ENCODE measurements around the gene PRCP.

Gene PRCP

DNA sequence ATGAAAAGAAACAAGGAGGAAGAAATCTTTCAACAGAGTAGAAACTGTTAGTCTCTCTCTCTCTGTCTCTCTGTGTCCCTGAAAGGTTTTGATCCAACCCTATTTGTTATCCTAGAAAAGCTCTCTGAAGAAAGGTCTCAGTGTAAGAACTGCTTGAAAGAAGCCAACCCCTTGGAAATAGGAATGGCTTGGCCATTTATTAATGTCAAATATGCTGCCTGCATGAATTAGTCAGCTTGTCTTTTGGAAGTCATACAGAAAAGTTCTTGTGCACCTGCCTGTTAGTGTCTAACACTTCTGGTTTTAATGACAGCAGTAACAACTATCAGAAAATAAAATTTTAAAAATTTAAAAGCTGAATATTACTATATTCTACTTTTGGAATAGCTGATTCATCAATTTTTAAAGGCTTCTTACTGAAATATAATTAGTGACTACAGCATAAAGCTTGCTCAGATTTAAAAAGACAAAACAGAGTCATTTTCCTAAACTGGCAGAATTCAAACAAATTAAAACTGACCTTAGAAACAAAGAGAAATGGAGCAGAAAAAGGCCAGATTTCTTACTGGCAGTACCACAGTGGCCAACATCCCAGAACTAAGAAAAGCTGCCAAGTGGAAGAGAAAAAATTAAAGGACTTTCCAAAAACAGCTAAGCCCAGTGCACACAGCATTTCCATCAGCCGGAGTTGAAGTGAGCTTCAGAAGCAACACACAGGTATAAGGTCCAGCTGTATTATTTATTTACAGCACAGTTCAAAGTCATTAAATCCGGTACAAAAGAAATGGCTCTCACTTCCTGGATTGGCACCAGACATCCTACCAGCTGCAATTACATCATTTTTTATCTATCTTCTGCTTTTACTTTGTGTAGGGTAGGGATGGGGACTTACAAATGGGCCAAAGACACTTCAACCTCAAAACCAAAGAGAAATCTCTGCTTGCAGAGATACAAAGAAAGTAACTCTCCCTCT, 76.3 kb downstream of the PRCP start:
- no peak for DNase-seq

DNA sequence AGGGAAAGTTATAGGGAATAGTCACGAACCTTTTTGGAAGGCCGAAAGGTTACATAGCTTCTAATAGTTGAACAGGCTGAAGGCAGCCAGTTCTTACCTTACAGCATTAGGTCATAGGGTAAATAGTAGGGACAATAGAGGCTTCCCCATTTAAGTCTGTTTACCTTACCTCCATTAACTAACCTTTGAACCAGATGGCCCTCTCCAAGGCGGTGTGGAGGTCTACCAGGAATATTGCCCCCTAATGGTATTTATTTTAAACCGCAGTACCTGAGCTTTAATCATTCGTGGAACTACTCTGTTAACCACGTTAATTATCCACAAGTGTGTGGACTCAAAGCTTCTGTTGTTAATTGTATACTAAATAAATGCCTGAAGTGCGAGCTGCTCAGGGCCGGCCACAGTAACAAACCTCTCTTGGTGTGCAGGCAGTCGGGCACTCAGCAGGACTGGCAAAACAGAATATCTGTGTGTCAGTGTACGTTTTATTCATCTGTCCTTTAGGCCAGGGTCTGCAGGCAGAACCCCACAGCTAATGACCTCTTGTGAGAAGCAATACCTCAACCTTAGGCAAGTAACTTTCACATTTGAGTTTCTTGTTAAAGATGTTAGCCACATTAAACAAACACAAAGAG, 81.7 kb downstream of the PRCP start:
- no peak for DNase-seq

DNA sequence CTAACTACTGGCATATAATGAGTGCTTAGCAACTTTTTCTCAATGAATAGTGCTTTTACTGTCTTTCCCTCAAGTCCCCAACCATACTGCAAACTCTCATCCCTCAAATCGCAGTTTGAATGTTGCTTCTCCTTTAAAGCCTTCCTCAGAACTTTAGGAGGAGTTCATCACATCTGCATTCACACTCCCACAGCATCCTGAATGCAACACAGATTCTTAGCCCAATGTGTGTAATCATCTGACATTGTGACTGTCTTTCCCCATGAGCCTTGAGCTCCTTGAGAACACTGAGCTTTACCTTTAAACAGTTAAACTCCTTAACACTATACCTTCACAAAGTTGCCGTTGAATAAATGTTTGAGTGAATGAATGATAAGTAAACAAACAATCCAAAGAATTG, 84.8 kb downstream of the PRCP start:
- no peak for DNase-seq

DNA sequence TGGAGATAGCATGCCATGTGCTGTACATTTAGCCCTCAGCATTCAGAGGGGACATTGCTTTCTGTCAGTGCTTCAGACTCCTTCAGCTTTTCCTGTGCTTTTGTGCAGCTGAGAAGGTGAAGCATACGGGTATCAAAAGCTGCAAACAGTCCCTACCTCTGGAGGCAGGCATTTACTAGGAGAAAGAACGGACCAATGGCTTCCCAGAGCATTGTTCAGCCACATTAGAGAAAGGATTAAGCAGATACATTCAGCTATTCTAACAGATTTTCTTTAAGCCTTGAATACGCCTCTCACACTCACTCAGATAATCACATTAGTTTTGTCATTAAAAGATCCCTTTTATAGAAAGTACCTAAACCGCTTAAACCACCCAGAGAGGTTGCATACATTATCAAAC, 85.9 kb downstream of the PRCP start:
- DNase-seq, result no peak

DNA sequence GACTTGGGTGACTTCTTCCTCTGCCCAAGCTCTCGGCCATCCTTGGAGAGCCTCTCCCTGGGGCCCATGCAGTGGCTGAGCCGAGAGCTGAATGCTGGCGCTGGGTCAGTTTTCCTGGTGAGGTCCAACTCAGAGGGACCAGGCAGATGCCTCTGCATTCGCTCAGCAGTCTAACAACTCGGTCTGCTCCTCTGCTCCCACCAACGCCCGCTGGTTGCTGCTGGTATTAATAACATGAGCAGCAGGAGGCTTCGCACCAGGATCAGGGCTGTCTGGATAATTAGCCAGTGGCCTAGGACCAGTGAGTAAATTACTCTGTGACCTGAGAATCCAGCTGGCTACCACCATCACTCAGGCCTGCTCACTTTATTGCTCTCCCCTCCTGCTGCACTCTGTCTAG, 88.9 kb downstream of the PRCP start:
- no peak for DNase-seq

DNA sequence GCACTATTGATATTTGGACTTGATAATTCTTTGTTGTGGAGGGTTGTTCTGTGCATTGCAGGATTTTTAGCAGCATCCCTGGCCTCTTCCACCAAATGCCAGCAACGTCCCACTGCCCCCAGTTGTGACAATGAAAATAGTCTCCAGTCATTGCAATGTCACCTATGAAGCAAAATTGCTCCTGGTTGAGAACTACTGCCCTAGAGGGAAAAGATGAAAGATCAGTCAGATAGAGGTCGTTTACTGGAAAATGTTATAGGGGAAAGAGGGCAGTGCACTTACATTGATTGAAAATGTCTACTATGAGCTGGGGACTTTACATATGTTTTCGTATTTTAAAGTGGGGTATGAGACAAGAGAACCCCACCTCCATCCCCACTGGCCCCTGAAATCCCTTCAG, 89.5 kb downstream of the PRCP start:
- DNase-seq, result no peak

DNA sequence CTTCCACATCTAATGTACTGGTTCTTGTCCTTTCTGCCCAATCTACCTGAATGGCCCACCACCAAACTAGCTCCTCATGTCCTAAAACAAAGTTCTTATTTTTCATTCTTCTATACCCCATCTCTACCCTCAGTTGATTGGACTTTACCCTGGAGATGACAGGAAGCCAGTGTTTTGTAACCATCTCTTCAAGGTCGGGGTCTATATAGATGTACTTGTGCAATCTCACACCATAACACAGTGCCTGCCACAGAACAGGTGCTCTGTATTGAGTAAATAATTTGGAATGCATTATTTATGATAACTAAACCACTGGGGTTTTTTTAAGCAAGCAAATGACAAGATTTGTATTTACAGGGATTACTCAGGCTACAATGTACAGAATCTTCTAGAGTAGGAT, 89.9 kb downstream of the PRCP start:
- DNase-seq, result no peak

DNA sequence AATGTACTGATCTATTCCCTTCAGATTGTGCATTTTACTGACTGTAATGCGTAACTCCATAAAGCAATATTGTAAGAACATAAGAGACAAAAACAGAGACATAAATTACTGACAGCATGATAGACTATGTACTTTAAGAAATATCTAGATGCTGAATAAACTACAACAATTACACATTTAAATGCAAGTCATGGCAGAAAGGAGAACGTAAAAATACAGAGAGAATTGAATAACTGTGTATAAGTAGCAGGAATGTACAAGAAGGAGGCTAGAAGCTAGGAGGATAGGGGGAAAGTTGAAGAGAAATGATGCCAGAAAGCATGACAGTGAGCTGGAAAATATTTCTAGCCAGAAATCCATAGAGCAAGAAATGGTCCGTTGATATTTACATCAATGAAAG, 92.6 kb downstream of the PRCP start:
- no peak for DNase-seq

DNA sequence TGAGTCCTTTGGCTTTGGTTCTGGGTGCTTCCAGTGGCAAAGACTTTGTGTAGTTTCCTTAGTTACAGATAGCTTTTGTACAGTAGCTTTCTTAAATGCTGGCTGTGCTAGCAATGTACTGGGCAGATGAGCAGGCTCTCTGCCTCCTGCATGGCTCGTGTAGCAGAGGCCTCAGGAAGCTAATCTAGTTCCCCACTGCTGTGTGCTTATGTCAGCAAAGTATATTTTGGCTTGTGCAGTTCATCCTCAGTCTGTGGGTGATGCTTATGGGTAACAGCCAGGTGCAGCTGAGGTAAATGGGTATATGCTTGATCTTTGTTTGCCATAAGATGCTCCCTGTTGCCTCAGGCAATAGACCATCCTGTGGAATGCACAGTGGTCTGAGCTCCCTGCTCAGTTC, 97.5 kb downstream of the PRCP start:
- no peak for DNase-seq

DNA sequence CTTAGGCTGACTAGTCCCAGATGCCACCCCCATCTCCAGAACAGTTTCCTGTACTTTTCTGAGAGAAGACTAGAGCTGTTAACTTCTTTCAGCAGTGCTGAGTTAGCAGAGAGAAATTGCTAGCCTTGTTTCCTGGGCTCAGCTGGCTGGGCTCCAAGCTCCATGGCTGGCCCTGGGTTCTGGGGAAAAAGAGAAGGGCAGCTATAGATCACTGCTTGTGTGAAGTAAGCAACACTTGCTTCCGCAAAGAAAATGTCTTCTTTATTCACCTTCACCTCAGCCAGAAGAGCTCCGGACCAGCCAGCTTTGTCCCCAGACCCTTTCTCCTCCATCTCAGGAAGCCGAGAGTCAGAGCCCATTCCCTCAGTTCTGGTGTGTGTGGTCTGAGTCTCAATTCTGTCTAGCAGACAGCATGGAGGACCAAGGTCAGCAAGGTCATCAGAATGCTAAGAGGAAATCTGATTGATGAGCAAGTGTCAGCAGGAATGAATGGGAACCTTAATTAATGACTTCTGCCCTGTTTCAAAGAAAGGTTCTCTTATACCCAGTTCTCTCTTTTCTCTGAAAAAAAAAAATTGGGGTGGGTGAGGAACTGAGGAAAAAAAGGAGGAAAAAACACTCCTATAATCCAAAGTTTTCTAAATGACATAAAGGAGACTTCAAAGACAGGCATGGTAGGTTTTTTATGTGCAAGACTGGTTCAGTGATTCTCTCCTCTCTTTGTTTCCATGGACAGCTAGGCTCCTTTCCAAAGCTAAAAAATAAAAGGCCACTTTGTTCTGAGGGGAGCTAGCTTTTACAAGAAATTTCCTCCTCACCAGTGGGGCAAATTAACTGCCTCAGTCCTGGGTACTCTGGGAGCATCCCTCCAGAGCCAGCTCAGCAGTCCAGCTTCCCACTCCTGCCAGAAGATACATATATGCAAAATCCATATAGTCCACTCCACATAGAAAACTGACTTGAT, 103.0 kb downstream of the PRCP start:
- DNase-seq, result no peak

DNA sequence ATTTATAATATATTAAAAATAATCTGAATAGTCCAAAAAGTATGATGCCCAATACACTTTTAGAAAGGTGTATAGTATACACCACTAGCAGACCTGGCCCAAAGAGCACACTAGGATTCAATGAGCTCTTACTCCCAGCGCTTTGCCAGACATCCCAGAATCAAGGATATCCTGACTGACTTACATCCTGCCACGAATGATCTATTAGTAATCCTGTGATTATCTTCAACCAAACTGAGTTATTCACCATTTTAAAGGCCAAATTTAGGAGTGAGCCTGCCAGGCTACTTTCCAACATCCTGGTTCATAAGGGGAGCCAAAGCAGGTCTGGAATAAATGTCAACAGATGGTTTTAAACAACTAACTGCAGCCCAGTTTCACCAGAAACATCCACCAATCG, 105.7 kb downstream of the PRCP start:
- no peak for DNase-seq

DNA sequence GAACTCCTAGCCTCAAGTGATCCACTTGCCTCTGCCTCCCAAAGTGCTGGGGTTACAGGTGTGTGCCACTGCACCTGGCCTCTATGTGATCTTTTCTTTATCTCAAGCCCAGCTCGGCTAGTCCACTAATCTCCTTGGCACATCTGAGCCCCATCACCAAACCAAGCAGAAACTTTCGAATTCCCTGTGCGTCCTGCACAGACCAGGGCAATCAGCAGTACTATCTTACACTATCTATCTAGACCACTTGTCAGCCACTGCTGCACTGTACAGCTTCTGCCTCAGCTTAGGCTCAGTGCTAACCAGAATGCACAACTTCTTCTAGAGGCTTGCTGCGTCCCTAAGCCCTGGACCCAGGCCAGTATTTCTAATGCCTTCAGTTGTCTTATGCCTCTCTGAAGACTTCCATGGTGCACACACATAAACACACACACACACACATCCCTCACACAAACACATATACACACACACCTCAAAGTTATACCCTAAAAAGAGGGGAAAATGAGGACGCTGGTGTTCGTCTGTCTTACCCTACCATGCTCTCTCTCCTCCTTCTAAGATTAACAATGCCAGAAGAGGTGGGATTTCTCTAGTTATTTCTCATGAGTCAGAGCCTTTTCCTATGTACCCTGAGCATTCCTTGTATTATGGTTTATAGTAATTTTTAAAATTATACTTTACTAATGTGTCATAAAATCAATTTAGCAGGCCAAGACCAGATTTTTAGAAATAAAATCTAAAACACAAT, 107.2 kb downstream of the PRCP start:
- no peak for DNase-seq

DNA sequence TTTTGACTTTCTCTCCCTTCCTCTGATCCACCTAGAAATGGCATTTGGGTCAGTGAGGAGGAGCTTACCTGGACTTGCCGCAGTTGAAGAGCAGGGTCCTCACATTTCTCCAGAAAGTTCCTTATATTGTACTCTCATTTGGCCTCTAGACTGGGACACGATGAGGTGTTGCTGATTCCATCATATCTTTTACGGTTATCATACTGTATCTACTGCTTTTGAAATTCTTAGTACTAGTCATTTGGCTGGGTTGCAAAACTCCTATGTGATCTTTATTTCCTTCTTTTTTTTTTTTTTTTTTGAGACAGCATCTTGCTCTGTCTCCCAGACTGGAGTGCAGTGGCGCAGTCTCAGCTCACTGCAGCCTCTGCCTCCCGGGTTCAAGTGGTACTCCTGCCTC, 107.9 kb downstream of the PRCP start:
- DNase-seq, result no peak

DNA sequence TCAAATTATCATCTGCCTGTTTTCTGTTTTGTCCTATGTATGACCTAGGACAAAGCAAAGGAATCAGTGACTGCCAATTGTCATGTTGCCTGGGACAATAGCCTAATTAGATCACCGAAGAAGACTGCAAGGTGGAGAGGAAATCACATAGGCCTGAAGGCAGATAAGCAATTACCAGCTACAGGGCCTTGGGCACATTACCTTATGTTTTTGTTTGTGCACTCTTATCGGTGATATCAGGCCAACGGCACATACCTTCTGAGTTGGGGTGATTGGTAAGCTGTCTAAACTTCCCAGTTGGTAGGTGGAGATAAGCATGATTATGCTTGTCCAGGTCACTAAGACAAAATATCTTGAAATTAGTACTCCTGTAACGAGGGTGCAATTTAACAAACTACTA, 108.5 kb downstream of the PRCP start:
- no peak for DNase-seq

DNA sequence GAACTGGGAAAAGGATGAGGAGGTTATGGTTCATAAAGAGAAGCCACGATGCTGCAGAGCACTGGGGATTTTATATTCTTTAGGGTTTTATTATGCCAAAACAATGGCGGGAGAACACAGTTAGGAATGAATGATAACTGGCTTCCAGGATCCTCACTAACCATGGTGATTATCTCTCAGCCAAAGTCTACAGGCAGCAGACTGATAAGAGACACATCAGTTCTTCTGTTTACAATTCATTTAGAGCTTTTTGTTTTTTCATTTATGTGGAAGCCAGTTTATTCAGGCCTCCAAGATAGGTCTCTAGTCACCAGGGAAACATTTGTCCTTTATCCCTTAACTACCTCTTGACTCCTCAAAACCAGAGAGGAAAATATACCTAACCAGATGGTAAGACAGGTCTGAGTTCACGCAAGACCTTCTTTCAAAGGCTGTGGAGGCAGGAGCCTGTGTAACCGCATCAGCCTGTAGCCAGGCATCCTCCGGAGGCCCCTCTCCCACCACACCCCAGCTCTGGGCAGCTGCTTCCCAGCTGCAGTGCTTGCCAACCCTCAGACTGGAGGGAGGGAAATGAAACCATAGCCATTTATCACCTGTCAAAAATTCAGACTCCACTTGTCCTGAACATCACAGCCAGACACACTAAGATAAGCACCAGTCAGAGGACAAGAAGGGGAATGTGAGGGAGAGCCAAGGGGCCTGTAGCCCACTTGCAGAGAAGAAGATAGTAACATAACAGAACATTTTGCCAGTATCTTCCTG, 109.3 kb downstream of the PRCP start:
- no peak for DNase-seq

DNA sequence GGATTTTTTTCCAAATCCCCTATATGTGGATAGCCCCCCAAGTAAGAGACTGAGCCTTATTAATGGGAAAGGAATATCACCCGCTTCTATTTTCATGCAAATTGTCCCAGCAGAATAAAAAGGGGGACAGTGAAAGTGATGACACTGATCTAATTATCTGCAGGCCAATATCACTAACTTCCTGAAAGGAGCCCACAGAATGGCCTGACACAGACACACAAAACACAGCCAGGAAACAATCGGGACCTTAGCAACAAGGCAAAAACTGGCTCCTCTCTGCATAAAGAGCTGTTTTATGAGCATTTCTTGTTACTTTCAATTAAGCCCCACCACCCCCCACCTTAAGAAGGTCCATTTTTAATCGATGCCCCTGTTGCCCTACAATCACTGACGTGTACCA, 112.2 kb downstream of the PRCP start:
- DNase-seq, result no peak

DNA sequence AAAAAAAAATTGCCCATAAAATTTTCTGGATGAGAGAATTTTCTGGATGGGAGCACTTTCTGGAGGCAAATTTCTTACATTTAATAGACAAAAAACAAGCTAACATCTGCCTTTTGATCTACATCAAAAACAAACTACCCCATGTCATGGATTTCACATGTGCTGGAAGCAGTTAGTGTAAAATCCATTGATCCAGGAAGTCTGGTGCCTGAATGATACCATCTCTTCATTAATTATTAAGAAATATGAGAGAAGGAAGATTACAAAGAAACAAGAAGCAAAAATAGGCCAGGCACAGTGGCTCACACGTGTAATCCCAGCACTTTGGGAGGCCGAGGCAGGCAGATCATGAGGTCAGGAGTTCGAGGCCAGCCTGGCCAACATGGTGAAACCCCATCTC, 113.4 kb downstream of the PRCP start:
- no peak for DNase-seq

DNA sequence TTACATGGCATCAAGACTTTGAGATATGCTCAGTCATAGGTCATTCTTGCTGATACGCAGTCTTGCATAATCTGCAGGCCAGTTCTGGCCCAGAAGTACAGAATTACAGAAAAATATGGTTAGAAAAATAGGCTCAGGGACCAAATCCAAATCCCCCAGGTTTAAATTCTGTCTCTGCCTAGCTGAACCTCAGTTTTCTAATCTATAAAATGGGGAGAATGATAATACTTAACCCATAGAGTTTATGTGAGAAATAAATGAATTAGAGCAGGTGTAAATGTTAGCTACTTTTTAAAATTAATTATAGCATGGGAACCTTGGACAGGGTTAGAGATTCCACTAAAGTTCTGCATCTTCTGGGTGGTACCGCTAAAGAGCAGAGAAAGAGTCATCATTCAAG, 114.2 kb downstream of the PRCP start:
- no peak for DNase-seq

DNA sequence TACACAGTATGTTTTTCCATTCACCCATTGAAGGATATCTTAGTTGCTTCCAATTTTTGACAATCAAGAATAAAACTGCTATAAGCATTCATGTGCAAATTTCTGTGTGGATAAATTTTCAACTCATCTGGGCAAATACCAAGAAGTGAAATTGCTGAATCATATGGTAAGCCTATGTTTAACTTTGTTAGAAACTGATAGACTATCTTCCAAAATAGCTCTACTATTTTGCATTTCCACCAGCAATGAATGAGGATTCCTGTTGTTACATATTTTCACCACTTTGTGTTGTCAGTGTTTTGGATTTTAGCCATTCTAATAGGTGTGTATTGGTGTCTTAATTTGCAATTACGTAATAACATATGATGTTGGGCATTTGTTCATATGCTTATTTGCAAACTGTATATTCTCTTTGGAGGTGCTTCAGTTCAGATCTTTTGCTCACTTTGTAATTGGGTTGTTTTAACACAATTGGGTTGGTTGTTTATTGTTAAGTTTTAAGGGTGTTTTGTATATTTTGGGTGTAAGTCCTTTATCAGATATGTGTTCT, 117.3 kb downstream of the PRCP start:
- no peak for DNase-seq

DNA sequence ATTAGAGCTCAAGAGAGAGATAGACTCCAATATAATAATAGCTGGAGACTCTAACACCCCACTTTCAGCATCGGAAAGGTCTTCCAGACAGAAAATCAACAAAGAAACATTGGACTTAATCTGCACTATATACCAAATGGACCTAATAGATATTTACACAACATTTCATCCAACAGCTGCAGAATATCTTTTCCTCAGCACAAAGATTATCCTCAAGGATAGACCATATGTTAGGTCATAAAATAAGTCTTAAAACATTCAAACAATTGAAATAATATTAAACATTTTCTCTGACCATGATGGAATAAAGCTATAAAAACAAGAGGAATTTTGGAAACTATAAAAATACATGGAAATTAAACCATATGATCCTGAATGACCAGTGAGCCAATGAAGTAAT, 121.5 kb downstream of the PRCP start:
- no peak for DNase-seq

DNA sequence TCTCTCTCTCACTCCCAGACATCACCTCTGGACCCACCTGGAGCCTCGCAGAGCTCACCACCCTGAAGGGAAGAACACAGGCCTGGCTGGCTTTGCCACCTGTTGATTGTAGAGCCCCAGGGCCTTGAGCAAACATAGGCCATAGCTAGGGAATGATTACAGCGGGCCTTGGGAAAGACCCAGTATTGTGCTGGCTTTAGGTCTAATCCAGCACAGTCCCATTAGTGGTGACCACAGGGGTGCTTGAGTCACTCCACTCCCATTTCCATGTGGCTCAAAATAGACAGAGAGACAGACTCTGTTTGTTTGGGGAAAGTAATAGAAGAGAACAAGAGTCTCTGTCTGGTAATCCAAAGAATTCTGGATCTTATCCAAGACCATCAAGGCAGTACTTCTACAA, 123.9 kb downstream of the PRCP start:
- DNase-seq, result no peak
